T-helper 1 cell treated with Interleukin-12 subunit alpha and Interleukin-12 subunit beta and Interleukin-4 antibody, amounts not matched to agents 30 μg/mL and 1 μg/mL, for 36 hours (primary cell): ENCODE results near the gene PARD3.
"Not testable (repeated sequence)": the region's sequence is repeated elsewhere in the genome, so short reads cannot be mapped to it uniquely, and the experiment has no call there.

Experiments used
- H3K27ac Mint-ChIP-seq: one replicate; pipeline ENCODE4 v1.8.0; 2021; ENCODE audit warnings: mild to moderate bottlenecking, mixed read lengths
- H3K27me3 Mint-ChIP-seq: one replicate; pipeline ENCODE4 v1.8.0; 2021; ENCODE audit warnings: low read depth, mixed read lengths
- H3K36me3 Mint-ChIP-seq: one replicate; pipeline ENCODE4 v1.8.0; 2021; ENCODE audit warnings: low read depth, mixed read lengths
- H3K4me1 Mint-ChIP-seq: one replicate; pipeline ENCODE4 v1.8.0; 2021; ENCODE audit warnings: low read depth, mixed read lengths
- H3K4me3 Mint-ChIP-seq: one replicate; pipeline ENCODE4 v1.8.0; 2021; ENCODE audit warnings: mild to moderate bottlenecking, moderate library complexity, mixed read lengths
- H3K9me3 Mint-ChIP-seq: one replicate; pipeline ENCODE4 v1.8.0; 2021; ENCODE audit warnings: mixed read lengths

PARD3 gene

GRCh38 chr10:34377833-34378232, 437.3 kb downstream of the PARD3 start:
- Mint-ChIP-seq H3K27me3 (no peaks in the 10 kb centered on the region), H3K9me3 (no peaks in the 10 kb centered on the region), H3K4me3 (no peak overlapping the region), H3K36me3 (no peaks in the 10 kb centered on the region), H3K4me1 (peaks cover 7% of the 10 kb centered on the region), H3K27ac (no peak overlapping the region)

- Mint-ChIP-seq H3K36me3 (no peaks in the 10 kb centered on the region), H3K27me3 (no peaks in the 10 kb centered on the region), H3K27ac (no peak overlapping the region), H3K4me3 (no peak overlapping the region), H3K9me3 (no peaks in the 10 kb centered on the region), H3K4me1 (peaks cover 14% of the 10 kb centered on the region)
These were observed 440.6 kb downstream of the PARD3 start for GRCh38 chr10:34374356-34375045.

GRCh38 chr10:34373211-34373610, 441.9 kb downstream of the PARD3 start:
- H3K27ac Mint-ChIP-seq = no peak overlapping the region
- no peaks in the 10 kb centered on the region for H3K27me3 Mint-ChIP-seq
- H3K4me1 Mint-ChIP-seq = peaks cover 15% of the 10 kb centered on the region
- no peak overlapping the region for H3K4me3 Mint-ChIP-seq
- no peaks in the 10 kb centered on the region for H3K9me3 Mint-ChIP-seq
- no peaks in the 10 kb centered on the region for H3K36me3 Mint-ChIP-seq

GRCh38 chr10:34372509-34372908, 442.6 kb downstream of the PARD3 start:
- Mint-ChIP-seq H3K4me3 (no peak overlapping the region), H3K4me1 (peaks cover 15% of the 10 kb centered on the region), H3K27ac (no peak overlapping the region), H3K27me3 (no peaks in the 10 kb centered on the region), H3K36me3 (no peaks in the 10 kb centered on the region), H3K9me3 (no peaks in the 10 kb centered on the region)

GRCh38 chr10:34370126-34370525, 445.0 kb downstream of the PARD3 start:
- Mint-ChIP-seq H3K4me1 (peaks cover 15% of the 10 kb centered on the region), H3K36me3 (no peaks in the 10 kb centered on the region), H3K9me3 (no peaks in the 10 kb centered on the region), H3K4me3 (no peak overlapping the region), H3K27me3 (no peaks in the 10 kb centered on the region), H3K27ac (no peak overlapping the region)

- H3K9me3 Mint-ChIP-seq = no peaks in the 10 kb centered on the region
- H3K36me3 Mint-ChIP-seq = no peaks in the 10 kb centered on the region
- H3K4me1 Mint-ChIP-seq = peaks cover 7% of the 10 kb centered on the region
- H3K27ac Mint-ChIP-seq = no peak overlapping the region
- no peak overlapping the region for H3K4me3 Mint-ChIP-seq
- H3K27me3 Mint-ChIP-seq = no peaks in the 10 kb centered on the region
These were observed 446.0 kb downstream of the PARD3 start for GRCh38 chr10:34369120-34369519.

- Mint-ChIP-seq H3K9me3 (no peaks in the 10 kb centered on the region), H3K27me3 (no peaks in the 10 kb centered on the region), H3K4me3 (no peak overlapping the region), H3K27ac (no peak overlapping the region), H3K36me3 (no peaks in the 10 kb centered on the region), H3K4me1 (peaks cover under 1% of the 10 kb centered on the region)
These were observed 450.7 kb downstream of the PARD3 start for GRCh38 chr10:34364253-34365037.

- no peak overlapping the region for H3K27ac Mint-ChIP-seq
- H3K4me3 Mint-ChIP-seq = no peak overlapping the region
- no peaks in the 10 kb centered on the region for H3K9me3 Mint-ChIP-seq
- H3K36me3 Mint-ChIP-seq = no peaks in the 10 kb centered on the region
- H3K27me3 Mint-ChIP-seq = no peaks in the 10 kb centered on the region
- H3K4me1 Mint-ChIP-seq = no peaks in the 10 kb centered on the region
These were observed 454.1 kb downstream of the PARD3 start for GRCh38 chr10:34360984-34361383.

GRCh38 chr10:34359435-34359813, 455.7 kb downstream of the PARD3 start:
- no peak overlapping the region for H3K4me3 Mint-ChIP-seq
- H3K36me3 Mint-ChIP-seq = no peaks in the 10 kb centered on the region
- no peaks in the 10 kb centered on the region for H3K9me3 Mint-ChIP-seq
- H3K27ac Mint-ChIP-seq = no peak overlapping the region
- no peaks in the 10 kb centered on the region for H3K27me3 Mint-ChIP-seq
- H3K4me1 Mint-ChIP-seq = no peaks in the 10 kb centered on the region

- no peaks in the 10 kb centered on the region for H3K9me3 Mint-ChIP-seq
- no peaks in the 10 kb centered on the region for H3K27me3 Mint-ChIP-seq
- H3K4me3 Mint-ChIP-seq = no peak overlapping the region
- no peaks in the 10 kb centered on the region for H3K36me3 Mint-ChIP-seq
- no peak overlapping the region for H3K27ac Mint-ChIP-seq
- H3K4me1 Mint-ChIP-seq = no peaks in the 10 kb centered on the region
These were observed 456.2 kb downstream of the PARD3 start for GRCh38 chr10:34358729-34359434.

GRCh38 chr10:34356463-34356862, 458.6 kb downstream of the PARD3 start:
- Mint-ChIP-seq H3K36me3 (no peaks in the 10 kb centered on the region), H3K4me1 (no peaks in the 10 kb centered on the region), H3K27me3 (no peaks in the 10 kb centered on the region), H3K4me3 (no peak overlapping the region), H3K9me3 (no peaks in the 10 kb centered on the region), H3K27ac (no peak overlapping the region)

GRCh38 chr10:34353530-34353929, 461.6 kb downstream of the PARD3 start:
- H3K27ac Mint-ChIP-seq, H3K4me1 Mint-ChIP-seq, H3K36me3 Mint-ChIP-seq, H3K9me3 Mint-ChIP-seq, H3K27me3 Mint-ChIP-seq, H3K4me3 Mint-ChIP-seq: not testable (repeated sequence)

GRCh38 chr10:34352599-34353204, 462.4 kb downstream of the PARD3 start:
- not testable (repeated sequence) for H3K4me3 Mint-ChIP-seq, H3K27ac Mint-ChIP-seq, H3K9me3 Mint-ChIP-seq, H3K4me1 Mint-ChIP-seq, H3K27me3 Mint-ChIP-seq, H3K36me3 Mint-ChIP-seq

- Mint-ChIP-seq H3K4me1 (no peaks in the 10 kb centered on the region), H3K9me3 (no peaks in the 10 kb centered on the region), H3K27ac (no peak overlapping the region), H3K36me3 (no peaks in the 10 kb centered on the region), H3K4me3 (no peak overlapping the region), H3K27me3 (no peaks in the 10 kb centered on the region)
These were observed 463.9 kb downstream of the PARD3 start for GRCh38 chr10:34351161-34351560.
